ENCODE results near the gene ARHGAP42.

Gene ARHGAP42

GRCh38 chr11:100821198-100821597 is 134.1 kb downstream of the ARHGAP42 start:
- no peak for TF ChIP-seq TCF4 (CRISPR knock-in tag; IDR thresholded peaks at IDR 0.05; ENCODE audit: borderline replicate concordance)
- no peak for ATAC-seq

- ATAC-seq = no peak
- no peak for TF ChIP-seq TCF4 (CRISPR knock-in tag; IDR thresholded peaks at IDR 0.05; ENCODE audit: borderline replicate concordance)
- no peak for TF ChIP-seq RARB (CRISPR knock-in tag; IDR thresholded peaks at IDR 0.05)
- TF ChIP-seq PATZ1 (CRISPR knock-in tag; IDR thresholded peaks at IDR 0.05; ENCODE audit: borderline replicate concordance) = no peak
- no peak for TF ChIP-seq ZNF565 (CRISPR knock-in tag; conservative IDR thresholded peaks at IDR 0.05; ENCODE audit: low read depth)
- no peak for TF ChIP-seq ZNF8 (CRISPR knock-in tag; IDR thresholded peaks at IDR 0.05)
- TF ChIP-seq GLIS3 (CRISPR knock-in tag; IDR thresholded peaks at IDR 0.05) = no peak
- no peak for TF ChIP-seq ESRRG (CRISPR knock-in tag; IDR thresholded peaks at IDR 0.05)
- no peak for TF ChIP-seq CREB5 (CRISPR knock-in tag; IDR thresholded peaks at IDR 0.05; ENCODE audit: low read depth)
- no peak for TF ChIP-seq CSRNP3 (CRISPR knock-in tag; IDR thresholded peaks at IDR 0.05)
Measured at GRCh38 chr11:100823360-100823759, 136.3 kb downstream of the ARHGAP42 start.

- ATAC-seq = no peak
- no peak for TF ChIP-seq TCF4 (CRISPR knock-in tag; IDR thresholded peaks at IDR 0.05; ENCODE audit: borderline replicate concordance)
- TF ChIP-seq ZNF8 (CRISPR knock-in tag; IDR thresholded peaks at IDR 0.05) = no peak
- TF ChIP-seq ARNTL (CRISPR knock-in tag; IDR thresholded peaks at IDR 0.05; ENCODE audit: borderline replicate concordance, low read depth) = no peak
Measured at GRCh38 chr11:100824041-100824809, 137.1 kb downstream of the ARHGAP42 start.

- no peak for ATAC-seq
- no peak for TF ChIP-seq CSDC2 (CRISPR knock-in tag; IDR thresholded peaks at IDR 0.05)
- no peak for TF ChIP-seq PATZ1 (CRISPR knock-in tag; IDR thresholded peaks at IDR 0.05; ENCODE audit: borderline replicate concordance)
- no peak for TF ChIP-seq ARNTL (CRISPR knock-in tag; IDR thresholded peaks at IDR 0.05; ENCODE audit: borderline replicate concordance, low read depth)
- no peak for TF ChIP-seq CREB5 (CRISPR knock-in tag; IDR thresholded peaks at IDR 0.05; ENCODE audit: low read depth)
- no peak for TF ChIP-seq ZFP30 (CRISPR knock-in tag; IDR thresholded peaks at IDR 0.05)
- no peak for TF ChIP-seq TOX (CRISPR knock-in tag; IDR thresholded peaks at IDR 0.05; ENCODE audit: borderline replicate concordance)
- TF ChIP-seq RARB (CRISPR knock-in tag; IDR thresholded peaks at IDR 0.05) = no peak
- no peak for TF ChIP-seq SNAI2 (CRISPR knock-in tag; IDR thresholded peaks at IDR 0.05)
Measured at GRCh38 chr11:100825626-100826025, 138.5 kb downstream of the ARHGAP42 start.

- TF ChIP-seq RARB (CRISPR knock-in tag; IDR thresholded peaks at IDR 0.05) = no peak
- no peak for TF ChIP-seq BACH2 (CRISPR knock-in tag; IDR thresholded peaks at IDR 0.05; ENCODE audit: borderline replicate concordance)
- no peak for TF ChIP-seq ZFP3 (CRISPR knock-in tag; IDR thresholded peaks at IDR 0.05)
- TF ChIP-seq ZFP30 (CRISPR knock-in tag; IDR thresholded peaks at IDR 0.05) = no peak
- TF ChIP-seq ISL1 (CRISPR knock-in tag; IDR thresholded peaks at IDR 0.05) = no peak
- ATAC-seq = peak; percentile 35; the same call in 1 of the 3 replicates
Measured at GRCh38 chr11:100827934-100828661, 141.0 kb downstream of the ARHGAP42 start.
